Pulmonary artery endothelial cell (primary cell): ENCODE data around the gene GNG7. TPM values are rescaled to one million over a fixed set of nuclear protein-coding genes. Genes with fewer than 3 reads are reported as not detected.
"Not testable (repeated sequence)": the region's sequence is repeated elsewhere in the genome, so short reads cannot be mapped to it uniquely, and the experiment has no call there.

ENCODE experiments used
- DNase-seq: peaks from one replicate; pipeline ENCODE4 v3.0.0-alpha.2; 2011; ENCODE audit warnings: low read depth, low spot score
- total RNA-seq: library from RNA; depleted of rRNA; stranded (reverse); fragments of >200 nt; gene quantifications from 2 replicates; pipeline ENCODE4 v1.2.3, GENCODE V29; 2014

GNG7 gene
- total RNA-seq, 1 donor from 2014 or later: 0.20 TPM

GRCh38 chr19:2646866-2647535, 55.5 kb downstream of the GNG7 start:
- no peak for DNase-seq

GRCh38 chr19:2645826-2646225, 56.7 kb downstream of the GNG7 start:
- no peak for DNase-seq

- DNase-seq: not testable (repeated sequence)
These were observed 59.3 kb downstream of the GNG7 start for GRCh38 chr19:2643123-2643737.

- DNase-seq: no peak
These were observed 61.2 kb downstream of the GNG7 start for GRCh38 chr19:2641332-2641698.

- no peak for DNase-seq
These were observed 61.7 kb downstream of the GNG7 start for GRCh38 chr19:2640563-2641331.

GRCh38 chr19:2639999-2640398, 62.5 kb downstream of the GNG7 start:
- no peak for DNase-seq

- no peak for DNase-seq
These were observed 64.0 kb downstream of the GNG7 start for GRCh38 chr19:2638417-2638940.

GRCh38 chr19:2636897-2637683, 65.4 kb downstream of the GNG7 start:
- no peak for DNase-seq

- DNase-seq: no peak
These were observed 66.2 kb downstream of the GNG7 start for GRCh38 chr19:2636141-2636896.

GRCh38 chr19:2634960-2635359, 67.5 kb downstream of the GNG7 start:
- no peak for DNase-seq

GRCh38 chr19:2634228-2634951, 68.1 kb downstream of the GNG7 start:
- DNase-seq: no peak

GRCh38 chr19:2633693-2634075, 68.8 kb downstream of the GNG7 start:
- no peak for DNase-seq

- no peak for DNase-seq
These were observed 71.2 kb downstream of the GNG7 start for GRCh38 chr19:2631213-2631821.

GRCh38 chr19:2630352-2631001, 72.0 kb downstream of the GNG7 start:
- DNase-seq: no peak

- no peak for DNase-seq
These were observed 72.8 kb downstream of the GNG7 start for GRCh38 chr19:2629491-2630351.

GRCh38 chr19:2628597-2628996, 73.9 kb downstream of the GNG7 start:
- no peak for DNase-seq

GRCh38 chr19:2627855-2628254, 74.6 kb downstream of the GNG7 start:
- DNase-seq: no peak

GRCh38 chr19:2627319-2627829, 75.1 kb downstream of the GNG7 start:
- peak; percentile 91 for DNase-seq
